ENCODE data around the gene THAP10.

The THAP10 gene

DNA sequence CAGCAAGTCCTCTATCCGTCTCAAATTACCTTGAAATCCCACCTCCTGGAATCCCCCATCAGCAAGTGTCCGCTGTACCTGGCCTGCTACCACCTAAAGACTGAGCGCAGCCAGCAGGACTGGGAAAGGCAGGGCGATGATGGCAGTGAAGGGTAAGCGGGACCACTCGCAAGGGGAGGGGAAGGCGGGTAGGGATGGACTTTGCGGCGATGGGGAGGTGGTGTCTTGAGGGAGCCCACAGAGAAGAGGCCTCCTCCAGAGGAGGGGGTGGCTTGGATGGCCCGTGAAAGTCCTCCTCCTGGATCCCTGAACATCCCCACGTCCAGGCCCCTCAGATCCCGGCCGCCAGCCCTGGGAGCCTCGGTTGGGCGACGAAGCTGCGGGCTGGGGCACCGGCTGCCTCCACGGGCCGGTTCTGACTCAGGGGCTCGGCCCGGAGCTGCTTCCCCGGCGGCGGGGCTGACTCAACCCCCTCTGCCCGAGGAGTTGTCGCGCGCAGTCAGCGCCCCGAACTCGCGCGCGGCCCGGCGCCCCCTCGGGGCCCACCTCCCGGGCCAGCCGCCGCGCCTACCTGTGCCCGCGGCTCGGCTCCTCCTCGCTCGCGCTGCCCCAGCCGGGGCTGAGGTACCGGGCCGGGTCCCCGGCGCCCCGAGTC lies 38.8 kb downstream of the THAP10 start:
- no peak for DNase-seq

GRCh38 chr15:70852501-70853317 lies 39.5 kb downstream of the THAP10 start:
- no peak for DNase-seq

DNA sequence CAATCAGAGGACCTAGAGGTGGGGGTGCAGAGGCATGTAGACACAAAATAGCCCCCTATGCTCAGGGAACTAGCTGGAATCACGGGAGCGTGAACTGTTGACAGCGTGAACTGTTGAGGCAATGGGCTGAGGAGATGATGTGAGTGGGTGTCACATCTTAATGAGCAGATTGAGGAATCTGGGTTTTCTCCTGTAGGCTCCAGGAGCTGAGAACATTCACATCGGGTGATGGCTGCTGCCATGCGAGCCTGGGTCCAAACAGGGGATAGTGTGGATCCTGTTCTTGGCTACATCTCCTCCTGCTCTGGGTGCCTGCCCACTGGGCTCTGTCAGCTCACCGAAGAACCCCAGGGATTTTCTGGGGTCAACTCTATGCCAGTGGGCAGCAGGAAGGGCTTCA lies 40.3 kb downstream of the THAP10 start:
- DNase-seq, result no peak

DNA sequence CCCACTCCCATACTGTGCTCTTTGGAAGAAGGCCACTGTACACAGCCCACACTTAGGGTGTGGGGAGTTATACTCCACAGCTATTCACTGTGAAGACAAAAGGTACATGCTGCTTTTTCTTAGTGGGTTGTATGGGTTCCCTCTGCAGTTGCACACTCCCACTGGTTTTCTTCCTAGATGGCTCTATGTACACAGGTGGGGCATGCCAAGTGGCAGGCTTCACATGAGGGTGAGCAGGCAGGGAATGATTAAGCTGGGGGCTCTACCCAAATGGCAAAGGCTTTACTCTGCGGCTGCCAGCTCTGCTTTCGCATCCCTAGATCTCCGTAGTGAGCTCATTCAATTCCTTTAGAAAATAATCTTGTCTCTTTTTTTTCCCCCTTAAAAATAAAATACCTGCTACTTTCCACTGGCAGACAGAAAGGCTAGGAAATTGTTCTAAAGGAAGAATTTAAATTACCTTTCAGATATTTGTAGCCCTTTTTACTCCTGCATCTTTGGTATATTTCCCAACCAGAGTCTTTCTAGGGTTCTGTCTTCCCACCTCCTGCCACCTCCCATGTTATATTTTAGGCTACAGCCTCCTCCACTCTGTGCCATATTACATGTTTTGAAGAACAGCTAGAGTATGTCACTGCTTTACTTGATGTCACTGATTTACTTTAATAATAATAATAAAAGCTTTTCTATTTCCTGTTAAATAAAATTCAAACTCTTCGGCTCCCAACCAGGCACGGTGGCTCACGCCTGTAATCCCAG lies 46.5 kb downstream of the THAP10 start:
- no peak for DNase-seq

DNA sequence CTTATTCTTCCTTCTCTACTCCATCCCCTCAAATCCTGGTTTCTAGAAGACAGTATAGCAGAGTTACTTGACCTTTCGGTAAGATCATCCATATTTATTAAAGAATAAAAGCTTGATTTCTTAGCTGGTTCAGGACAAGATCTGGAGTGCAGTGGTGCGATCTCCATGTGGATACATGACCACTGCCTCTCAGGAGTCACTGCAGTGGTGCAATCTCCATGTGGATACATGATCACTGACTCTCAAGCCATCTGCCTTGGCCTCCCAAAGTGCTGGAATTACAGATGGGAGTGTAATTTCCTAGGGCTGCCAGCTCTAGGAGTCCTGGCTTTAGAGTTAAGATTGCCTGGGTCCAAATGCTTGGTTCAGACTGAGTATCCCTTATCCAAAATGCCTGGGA lies 54.8 kb downstream of the THAP10 start:
- DNase-seq, result no peak

- DNase-seq, result no peak
These were observed 56.4 kb downstream of the THAP10 start for GRCh38 chr15:70835841-70836240.

GRCh38 chr15:70835415-70835814 lies 56.8 kb downstream of the THAP10 start:
- DNase-seq, result no peak

- DNase-seq, result no peak
These were observed 57.2 kb downstream of the THAP10 start for GRCh38 chr15:70834999-70835398.

GRCh38 chr15:70833861-70834765 lies 58.1 kb downstream of the THAP10 start:
- no peak for DNase-seq

DNA sequence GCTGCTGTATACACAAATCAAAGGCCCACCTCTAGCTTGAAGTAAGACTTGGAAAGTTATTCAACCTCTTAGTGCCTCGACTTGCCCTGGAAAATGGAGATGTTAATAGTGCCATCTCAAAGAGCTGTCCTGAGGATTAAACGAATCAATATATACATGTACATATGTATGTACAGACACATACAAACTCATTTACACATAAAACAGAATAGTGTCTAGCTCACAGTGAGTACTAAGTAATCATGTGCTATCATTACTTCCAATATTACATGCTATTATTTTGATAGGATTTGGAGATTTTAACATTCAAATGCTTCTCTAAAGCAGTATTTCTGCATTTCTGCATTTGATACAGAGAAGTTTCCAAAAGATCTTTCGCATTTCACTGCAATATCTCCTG lies 58.8 kb downstream of the THAP10 start:
- DNase-seq, result no peak

DNA sequence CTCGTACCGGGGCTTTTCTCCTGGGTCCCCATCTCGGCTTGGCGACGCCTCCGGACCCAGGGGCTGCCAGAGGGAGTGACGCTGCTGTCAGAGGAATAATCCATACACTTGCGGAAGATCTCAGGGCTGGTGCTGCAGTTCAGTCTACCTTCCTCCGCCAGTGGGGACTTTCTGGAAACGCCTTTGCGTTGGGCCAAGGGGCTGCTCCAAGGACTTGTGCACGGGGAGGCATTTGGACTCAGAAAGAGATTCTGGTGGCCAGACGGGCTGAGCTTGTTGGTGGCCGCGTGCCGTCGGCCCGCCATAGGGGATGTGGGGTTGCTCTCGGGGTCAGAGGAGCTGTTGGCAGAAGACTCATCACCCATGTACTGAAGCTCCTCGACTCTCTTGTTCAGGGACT lies 60.1 kb downstream of the THAP10 start:
- DNase-seq, result no peak

Data from activated T-cell treated with anti-CD3 and anti-CD28 coated beads for 4 hours (primary cell).